Caco-2 (cell line): ENCODE data around the gene ATP1A2. TPM values are rescaled to one million over a fixed set of nuclear protein-coding genes. Genes with fewer than 3 reads are reported as not detected.

Experiments
- BruUV-seq: library from RNA; stranded (reverse); fragments of 400-500 nt; replicated peaks from 2 replicates; lab custom pipeline; 2021; lab: Mats Ljungman, UMichigan
- CTCF ChIA-PET: fragments of 300-600 bp; sonication (Branson Sonifier 250); formaldehyde crosslinking; loops from one replicate; lab custom pipeline; 2022; ENCODE audit warnings: antibody characterized with exemption; lab: Charles Lee
- POLR2A ChIA-PET: fragments of 300-600 bp; sonication (Branson Sonifier 250); formaldehyde crosslinking; loops from one replicate; lab custom pipeline; 2022; ENCODE audit warnings: antibody characterized with exemption; lab: Charles Lee
- DNase-seq, 2 experiments: peaks; one replicate each; pipeline versions ENCODE4 v3.0.0 to v3.0.0-alpha.2; 2020 to 2022
- H3K27me3 ChIP-seq: replicated peaks from 2 replicates; pipeline ENCODE4 v1.6.0; 2011; ENCODE audit warnings: low read length; ENCODE audit not compliant: control insufficient read depth, insufficient read depth
- H3K36me3 ChIP-seq: 2 replicates; pipeline ENCODE4 v1.5.1; 2011; ENCODE audit warnings: low read length; ENCODE audit not compliant: control insufficient read depth, insufficient read depth
- H3K4me1 ChIP-seq: fragments of 250-450 bp; sonication (Bioruptor Pico); 2 replicates; pipeline ENCODE4 v1.5.1; 2020; ENCODE audit warnings: mild to moderate bottlenecking
- H3K4me3 ChIP-seq: 2 replicates; pipeline ENCODE4 v1.5.1; 2011; ENCODE audit warnings: low read depth, mild to moderate bottlenecking, control low read depth, low read length
- H3K9me3 ChIP-seq: fragments of 250-450 bp; sonication (Bioruptor Pico); 2 replicates; pipeline ENCODE4 v1.5.1; 2020; ENCODE audit warnings: mild to moderate bottlenecking, moderate library complexity
- H3K27ac Mint-ChIP-seq: one replicate; pipeline ENCODE4 v1.8.0; 2022; ENCODE audit warnings: mixed read lengths; ENCODE audit not compliant: unreplicated experiment
- H3K27me3 Mint-ChIP-seq: one replicate; pipeline ENCODE4 v1.8.0; 2022; ENCODE audit warnings: mixed read lengths; ENCODE audit not compliant: insufficient read depth, unreplicated experiment
- H3K36me3 Mint-ChIP-seq: one replicate; pipeline ENCODE4 v1.8.0; 2022; ENCODE audit warnings: mild to moderate bottlenecking, mixed read lengths; ENCODE audit not compliant: insufficient read depth, unreplicated experiment
- H3K4me1 Mint-ChIP-seq: one replicate; pipeline ENCODE4 v1.8.0; 2022; ENCODE audit warnings: low read depth, mixed read lengths; ENCODE audit not compliant: unreplicated experiment
- H3K4me3 Mint-ChIP-seq: one replicate; pipeline ENCODE4 v1.8.0; 2022; ENCODE audit warnings: mild to moderate bottlenecking, moderate library complexity, mixed read lengths; ENCODE audit not compliant: unreplicated experiment
- H3K9me3 Mint-ChIP-seq: one replicate; pipeline ENCODE4 v1.8.0; 2022; ENCODE audit warnings: mixed read lengths; ENCODE audit not compliant: unreplicated experiment
- intact Hi-C: fragments of 100-400 bp; cut with micrococcal nuclease; formaldehyde crosslinking; loops from one replicate; pipeline ENCODE4 v1.10.0; 2022; ENCODE audit not compliant: unreplicated experiment
- total RNA-seq: library from RNA; stranded (reverse); gene quantifications from 2 replicates; pipeline ENCODE4 v1.2.3, GENCODE V29; 2022
- TF ChIP-seq, protein P1 (sequence below), 2 experiments: fragments of 200-600 bp in 1 of 2; IDR thresholded peaks; 1 replicate in 1 of 2; 2 replicates in 1 of 2; pipeline versions ENCODE4 v1.5.1 to v1.8.0; 2011 to 2022; ENCODE audit warnings: antibody characterized with exemption in 1 of 2, control low read depth in 1 of 2, inconsistent platforms in 1 of 2, low read depth in 1 of 2, low read length in 1 of 2, mild to moderate bottlenecking in 1 of 2, moderate library complexity in 1 of 2; ENCODE audit not compliant: insufficient read depth in 1 of 2, severe bottlenecking in 1 of 2, unreplicated experiment in 1 of 2

Gene ATP1A2
- total RNA-seq, 1 experiment from 2014 or later: 0.36 TPM

DNA sequence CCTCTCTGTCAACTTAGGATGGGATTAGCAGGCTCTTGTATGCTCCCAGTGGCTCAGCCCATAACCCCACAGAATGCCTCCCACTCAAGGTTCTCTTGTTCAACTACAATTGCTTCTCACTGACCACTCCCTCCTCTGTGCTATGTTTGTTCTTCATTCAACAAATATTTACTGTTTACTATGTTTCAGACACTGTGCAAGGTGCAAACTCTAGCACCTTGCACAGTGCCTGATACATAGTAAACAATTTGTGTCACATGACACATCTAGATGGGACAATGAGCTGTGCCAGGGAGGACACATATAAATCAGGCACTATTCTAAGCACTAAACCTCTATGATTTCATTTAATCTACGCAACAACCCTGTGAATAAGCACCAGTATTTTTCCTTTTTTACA lies 15.4 kb downstream of the ATP1A2 start:
- ChIA-PET CTCF (interaction anchor here (0.6 kb wide), 1 partner anchor 242 kb away, joined by 4 read pairs; no protein-coding TSS in a partner anchor), POLR2A (no interaction called here)
- no peaks in the 10 kb centered on the region for H3K9me3 Mint-ChIP-seq
- no peaks in the 10 kb centered on the region for H3K9me3 ChIP-seq
- H3K27ac Mint-ChIP-seq: no peak overlapping the region
- DNase-seq: no peak
- no peak overlapping the region for H3K4me3 ChIP-seq
- intact Hi-C loops: no loop called here
- H3K36me3 Mint-ChIP-seq: no peaks in the 10 kb centered on the region
- H3K4me1 Mint-ChIP-seq: peaks cover 20% of the 10 kb centered on the region
- H3K27me3 ChIP-seq: no peaks in the 10 kb centered on the region
- no peaks in the 10 kb centered on the region for H3K36me3 ChIP-seq
- no TSS peak for BruUV-seq
- TF ChIP-seq, protein P1, sequence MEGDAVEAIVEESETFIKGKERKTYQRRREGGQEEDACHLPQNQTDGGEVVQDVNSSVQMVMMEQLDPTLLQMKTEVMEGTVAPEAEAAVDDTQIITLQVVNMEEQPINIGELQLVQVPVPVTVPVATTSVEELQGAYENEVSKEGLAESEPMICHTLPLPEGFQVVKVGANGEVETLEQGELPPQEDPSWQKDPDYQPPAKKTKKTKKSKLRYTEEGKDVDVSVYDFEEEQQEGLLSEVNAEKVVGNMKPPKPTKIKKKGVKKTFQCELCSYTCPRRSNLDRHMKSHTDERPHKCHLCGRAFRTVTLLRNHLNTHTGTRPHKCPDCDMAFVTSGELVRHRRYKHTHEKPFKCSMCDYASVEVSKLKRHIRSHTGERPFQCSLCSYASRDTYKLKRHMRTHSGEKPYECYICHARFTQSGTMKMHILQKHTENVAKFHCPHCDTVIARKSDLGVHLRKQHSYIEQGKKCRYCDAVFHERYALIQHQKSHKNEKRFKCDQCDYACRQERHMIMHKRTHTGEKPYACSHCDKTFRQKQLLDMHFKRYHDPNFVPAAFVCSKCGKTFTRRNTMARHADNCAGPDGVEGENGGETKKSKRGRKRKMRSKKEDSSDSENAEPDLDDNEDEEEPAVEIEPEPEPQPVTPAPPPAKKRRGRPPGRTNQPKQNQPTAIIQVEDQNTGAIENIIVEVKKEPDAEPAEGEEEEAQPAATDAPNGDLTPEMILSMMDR (IDR thresholded peaks at IDR 0.05; ENCODE audit: insufficient read depth in 1 of 2, low read depth in 1 of 2, low read length in 1 of 2, severe bottlenecking in 1 of 2, unreplicated experiment in 1 of 2): no peak
- H3K4me1 ChIP-seq: peaks cover 2% of the 10 kb centered on the region
- H3K27me3 Mint-ChIP-seq: no peaks in the 10 kb centered on the region
- H3K4me3 Mint-ChIP-seq: no peak overlapping the region

DNA sequence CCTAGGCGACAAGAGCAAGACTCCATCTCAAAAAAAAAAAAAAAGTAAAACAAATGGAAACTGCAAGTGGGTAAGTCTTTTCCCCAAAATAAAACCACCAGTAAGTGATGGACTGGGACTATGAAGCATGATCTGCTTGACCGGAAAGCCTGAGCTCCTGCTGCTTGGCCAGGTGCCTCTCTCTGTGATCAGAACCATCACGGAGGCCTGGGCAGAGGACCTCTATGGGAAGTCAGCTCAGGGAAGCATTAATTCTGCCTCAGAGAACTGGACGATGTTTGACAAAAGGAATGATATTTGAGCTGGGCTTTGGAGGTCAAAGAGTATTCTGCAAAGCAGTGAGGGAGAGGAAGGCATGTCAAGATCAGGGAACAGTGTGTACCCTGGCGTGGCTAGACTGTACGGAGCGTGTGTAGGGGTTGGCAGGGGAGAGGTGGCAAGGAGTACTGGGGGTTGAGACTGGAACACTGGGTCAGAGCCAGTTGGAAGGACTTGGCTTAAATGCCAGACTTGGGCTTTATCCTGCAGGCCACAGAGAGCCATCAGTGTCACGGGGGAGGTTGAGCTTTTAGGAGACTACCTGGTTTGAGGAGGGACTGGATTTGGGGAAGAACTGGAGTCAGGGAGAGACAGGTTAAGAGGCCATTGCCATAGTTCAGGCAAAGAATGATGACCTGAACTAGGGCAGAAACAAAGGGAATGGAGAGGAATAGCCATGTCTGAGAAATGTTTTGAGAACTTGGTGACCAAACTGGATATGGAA lies 16.4 kb downstream of the ATP1A2 start:
- no TSS peak for BruUV-seq
- TF ChIP-seq, protein P1 (IDR thresholded peaks at IDR 0.05; ENCODE audit: insufficient read depth in 1 of 2, low read depth in 1 of 2, low read length in 1 of 2, severe bottlenecking in 1 of 2, unreplicated experiment in 1 of 2): no peak
- no peak overlapping the region for H3K4me3 ChIP-seq
- Mint-ChIP-seq H3K36me3 (no peaks in the 10 kb centered on the region), H3K27ac (no peak overlapping the region), H3K4me1 (peaks cover 20% of the 10 kb centered on the region), H3K9me3 (no peaks in the 10 kb centered on the region), H3K4me3 (no peak overlapping the region), H3K27me3 (no peaks in the 10 kb centered on the region)
- no peaks in the 10 kb centered on the region; the same call in 1 of the 2 replicates for H3K27me3 ChIP-seq
- DNase-seq: no peak
- H3K9me3 ChIP-seq: no peaks in the 10 kb centered on the region
- no peaks in the 10 kb centered on the region for H3K36me3 ChIP-seq
- CTCF ChIA-PET: no interaction called here
- intact Hi-C loops: no loop called here
- H3K4me1 ChIP-seq: no peaks in the 10 kb centered on the region; the same call in none of the 2 replicates
- POLR2A ChIA-PET: no interaction called here

DNA sequence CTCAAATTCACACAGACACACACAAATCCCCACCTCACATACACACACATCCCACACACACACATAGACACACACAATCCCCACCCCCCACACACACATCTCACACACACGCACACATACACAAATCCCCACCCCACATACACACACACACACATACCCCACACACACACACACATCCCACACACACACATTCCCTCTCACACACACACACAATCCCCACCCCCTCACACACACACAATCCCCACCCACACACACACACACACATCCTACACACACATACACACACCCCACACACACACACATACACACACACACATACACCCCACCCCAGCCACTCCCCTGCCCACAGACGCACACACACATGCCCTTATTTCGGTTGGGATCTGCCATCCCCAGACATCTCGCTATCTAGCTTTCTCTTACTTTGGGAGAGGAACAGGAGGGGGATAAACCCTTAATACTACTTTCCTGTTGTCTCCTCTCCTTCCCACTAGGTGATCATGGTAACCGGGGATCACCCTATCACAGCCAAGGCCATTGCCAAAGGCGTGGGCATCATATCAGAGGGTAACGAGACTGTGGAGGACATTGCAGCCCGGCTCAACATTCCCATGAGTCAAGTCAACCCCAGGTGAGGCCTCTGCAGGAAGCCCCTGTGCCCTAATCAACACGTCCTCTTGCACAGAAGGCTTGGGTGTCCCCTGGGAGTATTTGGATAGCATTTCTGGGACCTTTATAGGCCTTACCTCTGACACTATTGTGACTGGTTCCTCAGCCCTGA lies 18.6 kb downstream of the ATP1A2 start:
- Mint-ChIP-seq H3K27ac (no peak overlapping the region), H3K27me3 (no peaks in the 10 kb centered on the region), H3K36me3 (no peaks in the 10 kb centered on the region), H3K4me1 (peaks cover 13% of the 10 kb centered on the region), H3K9me3 (no peaks in the 10 kb centered on the region), H3K4me3 (no peak overlapping the region)
- H3K36me3 ChIP-seq: no peaks in the 10 kb centered on the region
- ChIA-PET CTCF (no interaction called here), POLR2A (no interaction called here)
- H3K27me3 ChIP-seq: no peaks in the 10 kb centered on the region; the same call in 1 of the 2 replicates
- intact Hi-C loops: no loop called here
- BruUV-seq: no TSS peak
- no peaks in the 10 kb centered on the region for H3K9me3 ChIP-seq
- no peak overlapping the region for H3K4me3 ChIP-seq
- no peaks in the 10 kb centered on the region; the same call in 1 of the 2 replicates for H3K4me1 ChIP-seq
- no peak for DNase-seq
- TF ChIP-seq, protein P1 (IDR thresholded peaks at IDR 0.05; ENCODE audit: insufficient read depth in 1 of 2, low read depth in 1 of 2, low read length in 1 of 2, severe bottlenecking in 1 of 2, unreplicated experiment in 1 of 2): no peak
